Measurements from ENCODE around the gene LDLRAD2.

GRCh38 chr1:21827141-21827679 is 15.1 kb downstream of the LDLRAD2 start:
- TF ChIP-seq NPAS2 (CRISPR knock-in tag; IDR thresholded peaks at IDR 0.05; ENCODE audit: borderline replicate concordance) (no peak), POLR2A (IDR thresholded peaks at IDR 0.05; ENCODE audit: low read length) (no peak), NR3C1 (IDR thresholded peaks at IDR 0.05) (no peak), NFE2L2 (conservative IDR thresholded peaks at IDR 0.05; ENCODE audit: low read length) (no peak), EP300 (IDR thresholded peaks at IDR 0.05) (no peak), PBX3 (IDR thresholded peaks at IDR 0.05) (no peak), CTCF (IDR thresholded peaks at IDR 0.05) (no peak), CEBPB (IDR thresholded peaks at IDR 0.05) (no peak), RAD21 (conservative IDR thresholded peaks at IDR 0.05 in 1 of 2, IDR thresholded peaks at IDR 0.05 in 1 of 2) (no peak), BHLHE40 (IDR thresholded peaks at IDR 0.05; ENCODE audit: low read depth, low read length) (no peak), POLR2AphosphoS2 (conservative IDR thresholded peaks at IDR 0.05; ENCODE audit: low read length) (no peak)

Measured in A549 (cell line).